Endothelial cell of umbilical vein (primary cell): ENCODE measurements around the gene RUNDC3A. TPM values are rescaled to one million over a fixed set of nuclear protein-coding genes. Genes with fewer than 3 reads are reported as not detected.
A peak's percentile ranks its signal among the peaks of the same experiment; 100 is the strongest.

Experiments
- BruUV-seq: library from RNA; stranded (reverse); fragments of 400-500 nt; replicated peaks from 2 replicates; lab custom pipeline; 2021; lab: Mats Ljungman, UMichigan
- CTCF ChIA-PET: fragments of 300-600, 350-600 bp; sonication (Branson Sonifier 250); formaldehyde crosslinking; loops from one replicate; lab custom pipeline; 2021; ENCODE audit warnings: antibody characterized with exemption, inconsistent platforms; lab: Charles Lee
- POLR2A ChIA-PET: fragments of 300-600, 350-600 bp; sonication (Branson Sonifier 250); formaldehyde crosslinking; loops from one replicate; lab custom pipeline; 2021; ENCODE audit warnings: antibody characterized with exemption, inconsistent platforms; lab: Charles Lee
- DNase-seq: peaks from one replicate; pipeline ENCODE4 v3.0.0-alpha.2; 2011; ENCODE audit warnings: low read depth, low spot score
- FAIRE-seq: peaks from 2 replicates; lab custom pipeline; 2011; peaks lifted over from hg19 to GRCh38; lab: Jason Lieb, UNC
- H2AFZ ChIP-seq: 2 replicates; pipeline ENCODE4 v1.6.0; 2012; ENCODE audit warnings: low read depth, low read length, control low read depth, inconsistent platforms
- H3K27ac ChIP-seq: 2 replicates; pipeline ENCODE4 v1.5.1; 2011; ENCODE audit warnings: low read depth, mild to moderate bottlenecking, control low read depth, low read length, moderate library complexity; ENCODE audit not compliant: insufficient read depth
- H3K27me3 ChIP-seq, 2 experiments: 2 replicates each; pipeline versions ENCODE4 v1.6.0 to v1.6.1; 2011; ENCODE audit warnings: low read length in 2 of 2, mixed read lengths in 1 of 2; ENCODE audit not compliant: control insufficient read depth in 2 of 2, insufficient read depth in 2 of 2
- H3K36me3 ChIP-seq, 2 experiments: 2 replicates in 1 of 2; 3 replicates in 1 of 2; pipeline ENCODE4 v1.5.1; 2011; ENCODE audit warnings: low read length in 2 of 2, mild to moderate bottlenecking in 1 of 2, moderate library complexity in 1 of 2; ENCODE audit not compliant: control insufficient read depth in 2 of 2, insufficient read depth in 2 of 2; ENCODE audit errors: extremely low read depth in 1 of 2
- H3K4me1 ChIP-seq: 3 replicates; pipeline ENCODE4 v1.5.1; 2011; ENCODE audit warnings: mild to moderate bottlenecking, low read length; ENCODE audit not compliant: control insufficient read depth, insufficient read depth; ENCODE audit errors: extremely low read depth
- H3K4me2 ChIP-seq: 2 replicates; pipeline ENCODE4 v1.6.1; 2011; ENCODE audit warnings: low read length, control low read depth, mixed read lengths; ENCODE audit not compliant: insufficient read depth
- H3K4me3 ChIP-seq, 3 experiments: fragments of 200-600 bp in 1 of 3; sonication (generic), shearing (Covaris generic) in 1 of 3; replicated peaks in 1 of 3; 2 replicates each; pipeline ENCODE4 v1.5.1; 2011 to 2016; ENCODE audit warnings: control low read depth in 3 of 3, low read length in 3 of 3, mild to moderate bottlenecking in 2 of 3, inconsistent platforms in 1 of 3, low read depth in 1 of 3, moderate library complexity in 1 of 3; ENCODE audit not compliant: insufficient read depth in 1 of 3
- H3K79me2 ChIP-seq: 2 replicates; pipeline ENCODE4 v1.6.0; 2012; ENCODE audit warnings: low read length, inconsistent platforms; ENCODE audit not compliant: control insufficient read depth, insufficient read depth
- H3K9ac ChIP-seq: replicated peaks from 2 replicates; pipeline ENCODE3; 2011; ENCODE audit warnings: low read length, control low read depth; ENCODE audit not compliant: insufficient read depth; ENCODE audit errors: extremely low read depth
- H3K9me1 ChIP-seq: replicated peaks from 3 replicates; pipeline ENCODE4 v1.6.0; 2011; ENCODE audit warnings: mild to moderate bottlenecking, low read length; ENCODE audit not compliant: control insufficient read depth, insufficient read depth; ENCODE audit errors: extremely low read depth
- H3K9me3 ChIP-seq: replicated peaks from 2 replicates; pipeline ENCODE4 v1.5.1; 2012; ENCODE audit warnings: low read length, inconsistent platforms; ENCODE audit not compliant: control insufficient read depth, insufficient read depth
- H4K20me1 ChIP-seq: replicated peaks from 2 replicates; pipeline ENCODE3; 2011; ENCODE audit warnings: mild to moderate bottlenecking, low read length; ENCODE audit not compliant: control insufficient read depth, insufficient read depth; ENCODE audit errors: extremely low read depth
- EZH2 ChIP-seq: IDR thresholded peaks from 2 replicates; pipeline ENCODE4 v1.6.1; 2012; ENCODE audit warnings: borderline replicate concordance, low read depth, mild to moderate bottlenecking, moderate library complexity, low read length, inconsistent platforms; ENCODE audit not compliant: severe bottlenecking
- FOS ChIP-seq: IDR thresholded peaks from 2 replicates; pipeline ENCODE4 v1.6.1; 2011; ENCODE audit warnings: mild to moderate bottlenecking, low read length, moderate library complexity, borderline replicate concordance; ENCODE audit not compliant: insufficient read depth
- GATA2 ChIP-seq: IDR thresholded peaks from 2 replicates; pipeline ENCODE4 v1.7.0; 2011; ENCODE audit warnings: low read depth, mild to moderate bottlenecking, moderate library complexity, mixed read lengths, low read length; ENCODE audit not compliant: insufficient read length, insufficient read depth
- JUN ChIP-seq: IDR thresholded peaks from 2 replicates; pipeline ENCODE4 v1.6.1; 2011; ENCODE audit warnings: borderline replicate concordance, low read depth; ENCODE audit not compliant: insufficient read length, insufficient read depth
- MAX ChIP-seq: IDR thresholded peaks from 2 replicates; pipeline ENCODE4 v1.6.1; 2011; ENCODE audit not compliant: insufficient read depth, insufficient read length
- MYC ChIP-seq: IDR thresholded peaks from one replicate; pipeline ENCODE4 v1.6.1; 2011; ENCODE audit warnings: mild to moderate bottlenecking, low read depth, low read length
- POLR2A ChIP-seq: IDR thresholded peaks from 2 replicates; pipeline ENCODE4 v1.6.1; 2012; ENCODE audit warnings: low read depth, mild to moderate bottlenecking, control low read depth, low read length
- POLR2AphosphoS5 ChIP-seq: IDR thresholded peaks from 2 replicates; pipeline ENCODE4 v1.6.1; 2012; ENCODE audit warnings: low read depth, mild to moderate bottlenecking, control low read depth, low read length, moderate library complexity; ENCODE audit not compliant: insufficient read depth
- dilution Hi-C: fragments of 300-500 bp; cut with MboI; formaldehyde crosslinking; loops from one replicate; pipeline ENCODE4 v1.15.0; 2019; ENCODE audit warnings: low sequenced_read_pairs; ENCODE audit not compliant: extremely low pct_ligation_motif_present
- intact Hi-C: fragments of 100-400 bp; cut with micrococcal nuclease; formaldehyde crosslinking; loops from one replicate; pipeline ENCODE4 v1.10.0; 2022
- polyA plus RNA-seq, 4 experiments: library from polyadenylated mRNA; depleted of rRNA in 3 of 4; stranded (reverse) in 3 of 4; unstranded in 1 of 4; fragments of >200 nt; gene quantifications; 2 replicates each; pipeline versions ENCODE4 v1.2.1 to v1.2.3, GENCODE V29; 2011 to 2012; ENCODE audit warnings: missing spikeins in 1 of 4
- total RNA-seq: library from RNA; stranded (reverse); gene quantifications from 2 replicates; pipeline ENCODE4 v1.2.3, GENCODE V29; 2021
- TF ChIP-seq, protein P1 (sequence below), 2 donors: IDR thresholded peaks; 1 replicate in 1 of 2; 2 replicates in 1 of 2; pipeline ENCODE4 v1.5.1; 2011; ENCODE audit warnings: low read length in 2 of 2, mild to moderate bottlenecking in 2 of 2, moderate library complexity in 2 of 2, control low read depth in 1 of 2, inconsistent platforms in 1 of 2, low read depth in 1 of 2; ENCODE audit not compliant: insufficient read depth in 1 of 2; ENCODE audit errors: extremely low read depth in 1 of 2

RUNDC3A gene
- total and polyA plus RNA-seq, 2 donors (not counting 3 experiments of a cell fraction or from before 2014, with no cell fraction given) = 0.12 TPM; not detected in 1

DNA sequence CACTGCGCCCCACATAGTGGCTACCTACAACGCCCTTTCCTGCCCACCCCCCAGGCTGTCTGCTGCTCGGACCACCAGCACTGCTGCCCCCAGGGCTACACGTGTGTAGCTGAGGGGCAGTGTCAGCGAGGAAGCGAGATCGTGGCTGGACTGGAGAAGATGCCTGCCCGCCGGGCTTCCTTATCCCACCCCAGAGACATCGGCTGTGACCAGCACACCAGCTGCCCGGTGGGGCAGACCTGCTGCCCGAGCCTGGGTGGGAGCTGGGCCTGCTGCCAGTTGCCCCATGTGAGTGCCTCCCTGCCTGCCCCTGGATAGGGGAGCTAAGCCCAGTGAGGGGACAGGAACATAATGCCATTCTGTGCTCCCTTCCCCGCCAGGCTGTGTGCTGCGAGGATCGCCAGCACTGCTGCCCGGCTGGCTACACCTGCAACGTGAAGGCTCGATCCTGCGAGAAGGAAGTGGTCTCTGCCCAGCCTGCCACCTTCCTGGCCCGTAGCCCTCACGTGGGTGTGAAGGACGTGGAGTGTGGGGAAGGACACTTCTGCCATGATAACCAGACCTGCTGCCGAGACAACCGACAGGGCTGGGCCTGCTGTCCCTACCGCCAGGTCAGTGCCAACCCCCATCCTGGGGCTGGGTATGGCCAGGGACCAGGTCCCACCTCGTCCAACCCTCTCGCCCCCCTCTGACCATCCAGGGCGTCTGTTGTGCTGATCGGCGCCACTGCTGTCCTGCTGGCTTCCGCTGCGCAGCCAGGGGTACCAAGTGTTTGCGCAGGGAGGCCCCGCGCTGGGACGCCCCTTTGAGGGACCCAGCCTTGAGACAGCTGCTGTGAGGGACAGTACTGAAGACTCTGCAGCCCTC, 43.8 kb downstream of the RUNDC3A start:
- peaks cover 6 to 41% of the 10 kb centered on the region in 2 experiments for H3K36me3 ChIP-seq
- H3K79me2 ChIP-seq = no peaks in the 10 kb centered on the region
- TSS peak; percentile 55 for BruUV-seq
- no peak overlapping the region for H2AFZ ChIP-seq
- dilution Hi-C loops (no loop called here), intact Hi-C loops (no loop called here)
- CTCF ChIA-PET = interaction anchor here (0.6 to 3.5 kb wide), 6 partner anchors 11 to 203 kb away, joined by 3 to 39 read pairs (median 4); partner anchors contain the start of gene FAM171A2
- no peak overlapping the region for H3K4me3 ChIP-seq
- no peaks in the 10 kb centered on the region for H3K27me3 ChIP-seq
- no peak overlapping the region for H3K4me2 ChIP-seq
- no peaks in the 10 kb centered on the region for H3K4me1 ChIP-seq
- POLR2A ChIA-PET = no interaction called here
- H4K20me1 ChIP-seq = no peaks in the 10 kb centered on the region
- no peaks in the 10 kb centered on the region for H3K9me1 ChIP-seq
- TF ChIP-seq MYC = no peak
- TF ChIP-seq GATA2 = no peak
- TF ChIP-seq JUN = no peak
- no peak for TF ChIP-seq POLR2A
- no peak overlapping the region for H3K9ac ChIP-seq
- FAIRE-seq (no peak), DNase-seq (no peak)
- H3K9me3 ChIP-seq = no peaks in the 10 kb centered on the region
- H3K27ac ChIP-seq = no peak overlapping the region

DNA sequence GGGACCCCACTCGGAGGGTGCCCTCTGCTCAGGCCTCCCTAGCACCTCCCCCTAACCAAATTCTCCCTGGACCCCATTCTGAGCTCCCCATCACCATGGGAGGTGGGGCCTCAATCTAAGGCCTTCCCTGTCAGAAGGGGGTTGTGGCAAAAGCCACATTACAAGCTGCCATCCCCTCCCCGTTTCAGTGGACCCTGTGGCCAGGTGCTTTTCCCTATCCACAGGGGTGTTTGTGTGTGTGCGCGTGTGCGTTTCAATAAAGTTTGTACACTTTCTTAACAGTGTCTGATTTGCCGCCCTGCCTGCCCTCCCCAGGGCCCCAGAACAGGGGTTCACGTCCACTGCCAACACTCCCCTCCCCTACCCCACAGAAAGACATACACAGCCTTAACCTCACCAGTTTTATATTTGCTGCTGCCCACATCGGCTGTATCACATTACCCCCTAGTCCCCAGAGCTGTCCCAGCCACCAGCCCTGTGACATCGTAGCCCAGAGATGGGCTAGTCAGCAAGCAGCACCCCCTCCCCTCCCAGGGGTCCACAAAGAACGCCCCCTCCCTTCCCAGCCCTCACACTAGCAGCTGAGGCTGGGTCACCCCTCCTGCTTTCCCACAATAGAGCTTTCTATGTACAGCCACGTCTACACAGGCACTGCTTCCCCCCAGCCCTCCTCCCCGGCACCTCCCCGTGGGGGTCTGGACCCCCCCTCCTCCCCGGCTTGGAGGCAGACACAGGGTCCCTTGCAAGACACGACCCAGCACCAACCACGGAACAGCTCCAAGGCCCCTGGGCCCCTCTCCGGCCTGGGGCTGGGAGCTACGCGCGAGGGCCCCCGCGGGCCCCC, 44.6 kb downstream of the RUNDC3A start:
- intact Hi-C loops (no loop called here), dilution Hi-C loops (no loop called here)
- CTCF ChIA-PET = interaction anchor here (0.6 to 3.1 kb wide), 10 partner anchors 8 to 204 kb away, joined by 3 to 12 read pairs (median 4); partner anchors contain the start of genes FAM171A2 and GRN
- FAIRE-seq (no peak), DNase-seq (no peak)
- no peak overlapping the region for H3K9ac ChIP-seq
- TF ChIP-seq FOS = no peak
- no peak for TF ChIP-seq POLR2A
- TF ChIP-seq JUN = no peak
- TF ChIP-seq MAX = no peak
- TF ChIP-seq EZH2 = no peak
- TF ChIP-seq, protein P1, sequence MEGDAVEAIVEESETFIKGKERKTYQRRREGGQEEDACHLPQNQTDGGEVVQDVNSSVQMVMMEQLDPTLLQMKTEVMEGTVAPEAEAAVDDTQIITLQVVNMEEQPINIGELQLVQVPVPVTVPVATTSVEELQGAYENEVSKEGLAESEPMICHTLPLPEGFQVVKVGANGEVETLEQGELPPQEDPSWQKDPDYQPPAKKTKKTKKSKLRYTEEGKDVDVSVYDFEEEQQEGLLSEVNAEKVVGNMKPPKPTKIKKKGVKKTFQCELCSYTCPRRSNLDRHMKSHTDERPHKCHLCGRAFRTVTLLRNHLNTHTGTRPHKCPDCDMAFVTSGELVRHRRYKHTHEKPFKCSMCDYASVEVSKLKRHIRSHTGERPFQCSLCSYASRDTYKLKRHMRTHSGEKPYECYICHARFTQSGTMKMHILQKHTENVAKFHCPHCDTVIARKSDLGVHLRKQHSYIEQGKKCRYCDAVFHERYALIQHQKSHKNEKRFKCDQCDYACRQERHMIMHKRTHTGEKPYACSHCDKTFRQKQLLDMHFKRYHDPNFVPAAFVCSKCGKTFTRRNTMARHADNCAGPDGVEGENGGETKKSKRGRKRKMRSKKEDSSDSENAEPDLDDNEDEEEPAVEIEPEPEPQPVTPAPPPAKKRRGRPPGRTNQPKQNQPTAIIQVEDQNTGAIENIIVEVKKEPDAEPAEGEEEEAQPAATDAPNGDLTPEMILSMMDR (IDR thresholded peaks at IDR 0.05; ENCODE audit: extremely low read depth in 1 of 2, insufficient read depth in 1 of 2, low read depth in 1 of 2, low read length in 2 of 2) = no peak
- no peak for TF ChIP-seq MYC
- TF ChIP-seq POLR2AphosphoS5 = no peak
- TF ChIP-seq GATA2 = no peak
- H3K36me3 ChIP-seq = peaks cover 6 to 41% of the 10 kb centered on the region in 2 experiments
- no peaks in the 10 kb centered on the region for H3K79me2 ChIP-seq
- H2AFZ ChIP-seq = no peak overlapping the region
- H3K27me3 ChIP-seq = no peaks in the 10 kb centered on the region
- no peaks in the 10 kb centered on the region for H3K4me1 ChIP-seq
- H3K27ac ChIP-seq = no peak overlapping the region
- BruUV-seq = no TSS peak
- no peaks in the 10 kb centered on the region for H3K9me3 ChIP-seq
- H3K4me3 ChIP-seq = no peak overlapping the region
- no peaks in the 10 kb centered on the region for H4K20me1 ChIP-seq
- no peaks in the 10 kb centered on the region for H3K9me1 ChIP-seq
- POLR2A ChIA-PET = no interaction called here
- no peak overlapping the region for H3K4me2 ChIP-seq
